GM18868 (cell line): ENCODE data around the gene CCDC50.

Experiments
- ATAC-seq: cut with Tn5 transposase; IDR thresholded peaks from one replicate; pipeline ENCODE4 v1.9.1; 2021; ENCODE audit warnings: mild to moderate bottlenecking, moderate library complexity; ENCODE audit not compliant: unreplicated experiment

The CCDC50 gene

DNA sequence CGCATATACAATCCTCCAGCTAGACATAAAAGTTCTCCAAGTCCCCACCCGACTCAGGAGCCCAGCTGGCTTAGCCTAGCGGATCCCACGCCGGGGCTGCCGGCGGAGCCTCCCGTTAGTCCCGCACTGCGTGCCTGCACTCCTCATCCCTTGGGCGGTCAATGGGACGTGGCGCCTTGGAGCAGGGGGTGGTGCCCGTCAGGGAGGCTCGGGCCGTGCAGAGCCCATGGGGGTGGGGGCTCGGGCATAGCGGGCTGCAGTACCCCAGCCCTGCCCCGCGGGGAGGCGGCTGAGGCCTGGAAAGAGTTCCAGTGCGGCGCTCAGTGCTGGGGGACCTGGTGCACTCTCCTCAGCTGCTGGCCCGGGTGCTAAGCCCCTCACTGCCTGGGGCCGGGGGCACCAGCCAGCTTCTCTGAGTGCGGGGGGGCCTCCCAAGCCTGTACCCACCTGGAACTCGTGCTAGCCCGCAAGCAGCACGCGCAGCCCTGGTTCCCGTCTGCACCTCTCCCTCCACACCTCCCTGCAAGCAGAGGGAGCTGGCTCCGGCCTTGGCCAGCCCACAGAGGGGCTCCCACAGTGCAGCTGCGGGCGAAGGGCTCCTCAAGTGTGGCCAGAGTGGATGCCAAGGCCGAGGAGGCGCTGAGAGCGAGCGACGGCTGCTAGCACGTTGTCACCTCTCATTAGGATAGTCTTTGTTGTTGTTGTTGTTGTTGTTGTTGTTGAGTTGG is 12.2 kb upstream of the CCDC50 start:
- ATAC-seq = no peak

DNA sequence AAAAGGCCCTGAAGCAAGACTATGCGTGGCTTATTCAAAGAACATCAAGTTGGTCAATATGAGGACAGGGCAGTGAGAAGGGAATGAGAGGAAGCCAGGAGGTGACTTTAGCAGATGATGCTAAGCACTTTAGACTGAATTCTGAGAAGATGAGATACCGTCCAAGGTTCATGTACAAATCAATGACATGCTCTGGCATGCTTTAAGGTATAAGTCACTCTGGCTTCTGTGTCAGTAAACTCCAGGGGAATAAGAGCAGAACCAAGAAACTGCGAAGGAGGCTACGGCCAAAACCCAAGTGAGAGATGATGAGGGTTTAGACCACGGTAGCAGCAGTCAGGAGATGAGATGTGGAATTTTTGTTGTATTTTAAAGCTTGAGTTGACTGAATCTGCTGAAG is 8.9 kb upstream of the CCDC50 start:
- ATAC-seq = no peak

DNA sequence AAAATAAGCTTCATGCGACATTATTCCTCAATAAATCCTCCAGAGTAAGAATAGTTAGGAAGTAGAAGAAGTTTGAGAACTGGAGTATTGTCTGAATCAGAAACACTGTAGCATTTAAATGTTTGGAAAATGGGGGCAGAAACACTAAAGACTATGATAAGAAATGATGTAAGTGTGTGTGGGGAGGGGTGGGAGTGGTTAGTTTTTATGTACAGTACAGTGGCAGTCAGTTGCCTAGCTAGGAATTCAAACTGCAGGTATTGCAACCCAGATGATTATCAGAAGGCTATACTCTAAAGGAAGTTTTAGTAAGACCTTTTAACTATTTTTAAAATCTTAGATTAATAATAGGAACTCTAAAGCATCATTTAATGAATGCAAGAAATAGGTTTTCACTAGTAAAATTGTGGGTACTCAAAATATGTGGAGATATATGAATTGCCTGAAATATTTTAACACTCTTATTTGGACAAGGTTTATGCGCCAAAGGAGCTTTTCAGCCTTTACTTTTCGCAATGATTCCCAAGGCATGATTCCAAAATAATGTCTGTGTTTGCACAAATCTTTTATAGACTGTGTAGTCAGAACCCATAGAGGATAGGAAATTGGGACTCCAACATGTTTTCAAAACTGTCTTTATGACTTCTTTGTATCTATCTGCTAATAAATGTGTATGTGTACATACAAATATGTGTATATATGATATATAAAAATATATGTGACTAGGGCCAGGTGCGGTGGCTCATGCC is 8.0 kb upstream of the CCDC50 start:
- ATAC-seq = no peak

DNA sequence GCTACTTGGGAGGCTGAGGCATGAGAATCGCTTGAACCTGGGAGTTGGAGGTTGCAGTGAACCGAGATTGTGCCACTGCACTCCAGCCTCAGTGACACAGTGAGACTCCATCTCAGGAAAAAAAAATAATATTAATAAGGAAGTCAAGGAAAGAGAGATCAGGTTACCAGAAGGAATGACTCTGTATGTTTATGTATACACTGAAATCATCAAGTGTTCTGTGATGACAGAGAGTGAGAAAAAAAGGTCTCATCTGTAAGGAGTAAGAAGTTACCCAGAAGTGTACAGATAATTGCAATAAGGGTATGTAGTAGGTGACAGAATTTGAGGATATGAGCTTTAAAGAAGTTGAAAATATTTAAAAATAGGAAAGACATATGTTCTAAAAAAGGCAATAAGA is 4.3 kb upstream of the CCDC50 start:
- ATAC-seq = no peak

DNA sequence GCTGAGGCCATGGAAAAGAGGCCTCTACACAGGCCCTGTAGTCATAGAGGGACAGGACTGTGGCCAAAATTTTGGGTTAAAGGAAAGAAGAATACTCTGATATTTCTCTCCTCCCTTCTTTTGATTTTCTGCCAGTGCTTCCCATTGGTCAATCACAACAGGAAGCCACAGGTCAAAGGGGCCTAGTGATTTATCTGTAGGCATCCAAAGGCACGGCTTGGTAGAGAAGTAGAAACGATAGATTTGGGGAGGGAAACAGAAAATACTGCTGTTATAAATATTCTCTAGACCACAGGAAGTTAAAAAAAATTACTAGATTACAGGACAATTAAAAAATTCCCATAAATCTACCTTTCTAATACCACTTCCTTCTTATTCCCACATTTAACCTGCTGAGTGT is 1.7 kb upstream of the CCDC50 start:
- no peak for ATAC-seq

DNA sequence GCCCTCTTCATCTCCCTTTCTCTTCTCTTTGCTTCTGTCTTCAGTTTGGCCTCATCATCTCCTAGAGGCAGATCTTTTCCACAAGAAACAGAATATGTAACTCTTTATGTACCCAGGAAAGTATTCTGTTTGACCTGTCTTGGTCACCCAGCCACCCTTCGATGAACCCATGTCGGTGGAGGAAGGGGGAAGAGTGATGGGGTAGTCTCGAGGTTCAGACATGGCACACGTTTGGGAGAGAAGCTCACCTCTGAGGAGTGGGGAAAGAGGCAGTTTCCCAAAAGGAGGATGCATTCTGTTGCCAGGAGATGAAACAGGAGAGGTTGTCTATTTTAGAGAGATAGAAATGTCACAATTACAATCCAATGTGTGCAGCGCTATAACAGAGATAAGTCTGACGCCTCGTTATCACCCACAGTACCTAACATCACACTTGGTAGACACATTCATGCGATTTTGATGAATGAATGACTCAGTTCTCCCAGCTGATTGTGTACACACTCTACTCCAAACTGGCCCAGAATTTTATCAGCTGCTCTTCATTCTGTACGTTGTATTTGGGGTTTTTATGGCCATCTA is 722 bp upstream of the CCDC50 start:
- no peak for ATAC-seq

DNA sequence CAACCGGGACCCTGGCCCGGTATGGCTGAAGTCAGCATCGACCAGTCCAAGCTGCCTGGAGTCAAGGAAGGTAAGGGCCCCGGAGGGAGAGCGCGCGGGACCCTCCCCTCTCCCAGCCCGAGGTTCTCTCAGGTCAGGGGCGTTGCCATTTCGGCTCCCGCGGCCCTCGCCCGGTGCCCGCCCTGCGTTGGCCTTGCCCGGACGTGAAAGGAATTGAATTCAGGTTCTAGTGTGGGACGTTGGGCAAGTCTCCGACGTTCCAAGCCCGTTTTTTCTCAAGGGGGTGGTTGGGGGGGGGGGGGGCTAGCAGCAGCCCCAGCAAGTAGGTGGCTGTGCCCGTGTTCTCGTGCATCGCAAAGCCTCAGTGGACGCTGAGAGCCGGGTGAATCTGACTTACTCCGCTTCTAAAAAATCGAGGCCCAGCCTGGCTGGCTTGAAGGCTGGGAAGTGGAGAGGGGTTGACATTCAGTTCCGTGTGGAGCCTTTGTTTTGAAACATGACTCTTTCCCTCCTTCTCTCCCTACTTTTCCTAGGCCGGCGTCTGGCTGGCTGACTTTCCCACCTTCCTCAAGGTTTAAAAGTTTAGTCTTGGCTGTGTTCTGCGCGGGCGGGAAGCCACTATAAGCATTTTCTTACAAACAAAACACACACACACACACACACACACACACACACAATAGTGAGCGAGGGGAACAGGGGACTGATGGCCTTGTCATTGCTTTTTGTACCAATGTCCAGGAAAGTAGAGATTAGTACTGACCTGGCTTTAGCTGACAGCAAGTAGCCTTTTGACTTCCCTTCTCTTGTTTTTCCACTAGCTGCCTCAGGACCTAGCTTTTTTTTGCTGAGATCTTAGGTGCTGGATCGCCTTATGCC is 698 bp downstream of the CCDC50 start, which contains the start of gene UTS2B:
UTS2B (minus strand) TSS at position 873 of the 876 bp plus-strand sequence. CDS start 48,337 bp downstream, outside the sequence.
- peak; percentile 23 for ATAC-seq

DNA sequence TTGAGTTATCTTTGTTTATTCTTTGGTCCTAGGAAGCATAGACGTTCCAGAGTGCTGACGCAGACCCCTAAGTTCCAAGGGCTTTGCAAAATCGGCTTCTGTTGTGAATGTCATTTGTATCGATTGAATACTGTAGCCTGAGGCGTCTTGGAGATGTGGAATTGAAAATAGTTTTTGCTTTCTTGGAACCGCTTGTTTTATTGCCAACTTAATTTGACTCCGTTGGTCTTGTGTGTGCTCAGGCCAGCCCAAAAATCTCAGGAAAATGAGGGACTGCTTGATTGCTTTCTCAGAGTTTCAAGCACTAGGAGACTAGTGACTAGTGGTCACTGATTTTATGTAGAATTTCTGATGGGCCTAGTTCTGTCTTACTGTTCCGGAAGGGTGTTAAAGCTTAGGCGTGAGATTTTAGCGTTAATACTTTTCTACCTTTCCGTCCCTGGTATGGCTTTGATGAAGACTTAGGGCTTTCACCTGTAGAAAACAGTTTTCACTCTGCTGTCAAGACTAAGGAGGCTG is 1.4 kb downstream of the CCDC50 start:
- no peak for ATAC-seq

DNA sequence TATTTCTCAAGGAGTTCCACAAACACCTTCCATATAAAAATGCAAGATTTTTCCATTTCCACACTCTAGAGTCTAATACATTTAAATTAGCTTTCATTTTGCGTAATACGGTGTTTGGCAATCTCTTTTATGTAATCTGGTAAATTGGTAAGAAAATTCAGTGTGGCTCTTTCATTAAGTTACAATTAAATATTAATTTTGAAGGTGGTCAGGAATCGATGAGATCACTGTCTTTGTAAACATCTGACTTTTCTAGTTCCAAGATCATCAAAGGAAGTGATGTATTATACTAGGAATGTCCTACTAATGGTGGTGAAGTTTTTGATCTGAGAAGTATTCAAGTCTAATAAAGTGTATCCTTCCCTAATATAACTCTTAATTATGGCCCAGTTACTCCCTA is 2.2 kb downstream of the CCDC50 start:
- no peak for ATAC-seq

DNA sequence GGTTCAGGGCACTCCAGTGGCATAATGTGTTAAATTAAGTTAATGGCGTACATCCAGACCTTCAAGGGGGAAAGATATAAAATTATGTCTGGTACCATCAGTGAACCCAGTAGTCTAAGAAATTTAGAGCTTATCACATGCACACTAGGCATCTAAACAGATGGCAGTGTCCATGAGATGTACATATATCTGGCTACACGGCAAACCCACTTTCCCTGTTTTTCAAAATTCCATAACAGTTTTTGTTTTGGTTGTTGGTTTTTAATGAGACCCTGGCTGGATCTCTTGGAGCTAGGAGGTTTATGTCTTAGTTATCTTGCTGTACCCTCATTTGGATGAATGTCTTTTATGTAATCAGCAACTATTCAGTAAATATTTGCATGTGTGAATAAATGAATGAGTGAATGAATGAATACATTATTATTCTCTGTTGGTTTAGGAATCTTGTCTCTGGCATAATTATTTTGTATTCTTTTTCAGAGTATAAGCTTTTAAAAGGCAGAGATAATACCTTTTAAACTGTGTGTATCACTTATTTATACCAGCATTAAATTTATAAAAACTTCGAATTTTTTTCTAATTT is 4.2 kb downstream of the CCDC50 start:
- no peak for ATAC-seq

DNA sequence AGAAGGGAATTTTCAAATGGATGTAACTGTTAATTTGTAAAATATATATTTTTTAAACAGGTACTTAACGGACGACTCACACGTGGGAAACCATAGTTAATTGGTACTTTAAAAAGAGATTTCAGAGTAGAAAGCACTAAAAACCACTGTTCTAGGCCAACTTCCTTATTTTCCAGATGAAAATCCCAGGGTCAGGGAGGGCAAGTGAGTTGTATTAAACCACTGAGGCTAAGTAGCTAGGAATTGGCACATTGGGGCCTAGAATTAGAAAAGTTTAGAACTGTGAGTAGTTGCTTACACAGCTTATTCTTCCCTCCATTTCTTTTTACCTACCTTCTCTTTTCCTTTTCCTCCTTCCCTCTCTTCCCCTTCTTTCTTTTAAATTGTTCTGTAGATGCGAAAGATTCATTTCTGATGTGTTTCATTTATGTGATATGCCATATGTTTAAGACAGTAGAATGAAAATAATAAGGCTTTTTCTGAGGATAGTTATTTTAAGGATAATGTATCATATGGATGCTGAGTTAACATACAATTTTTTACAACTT is 5.2 kb downstream of the CCDC50 start:
- no peak for ATAC-seq

DNA sequence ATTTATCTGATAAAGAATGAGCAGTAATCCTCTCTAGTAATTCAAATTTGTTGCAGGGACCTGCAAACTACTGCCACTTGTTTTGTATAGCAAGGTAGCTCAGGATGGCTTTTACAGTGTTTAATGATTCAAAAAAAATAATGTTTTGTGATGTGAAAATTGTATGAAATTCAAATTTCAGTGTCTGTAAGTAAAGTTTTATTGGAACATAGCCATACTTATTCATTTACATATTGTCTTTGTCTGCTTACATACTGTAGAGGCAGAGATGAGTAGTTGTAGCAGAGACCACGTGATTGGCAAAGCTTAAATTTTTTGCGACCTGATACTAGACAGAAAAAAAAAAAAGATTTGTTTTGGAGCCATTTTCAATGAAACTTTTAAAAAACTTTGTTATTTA is 7.6 kb downstream of the CCDC50 start:
- ATAC-seq = no peak

DNA sequence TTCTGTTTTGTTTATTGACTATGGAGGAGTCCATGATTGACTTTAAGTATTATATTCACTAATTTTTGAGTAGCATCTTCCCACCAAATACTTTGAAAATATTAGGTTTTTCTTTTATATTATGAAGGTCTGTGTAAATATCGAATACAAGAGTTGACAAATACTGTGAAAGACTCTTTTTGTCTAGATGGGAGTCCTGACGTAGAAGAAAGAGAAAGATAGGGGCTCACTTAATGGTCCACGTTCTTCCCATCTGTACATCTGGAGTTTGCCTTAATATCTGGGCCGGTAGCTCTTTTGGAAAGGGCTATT is 8.9 kb downstream of the CCDC50 start:
- no peak for ATAC-seq

DNA sequence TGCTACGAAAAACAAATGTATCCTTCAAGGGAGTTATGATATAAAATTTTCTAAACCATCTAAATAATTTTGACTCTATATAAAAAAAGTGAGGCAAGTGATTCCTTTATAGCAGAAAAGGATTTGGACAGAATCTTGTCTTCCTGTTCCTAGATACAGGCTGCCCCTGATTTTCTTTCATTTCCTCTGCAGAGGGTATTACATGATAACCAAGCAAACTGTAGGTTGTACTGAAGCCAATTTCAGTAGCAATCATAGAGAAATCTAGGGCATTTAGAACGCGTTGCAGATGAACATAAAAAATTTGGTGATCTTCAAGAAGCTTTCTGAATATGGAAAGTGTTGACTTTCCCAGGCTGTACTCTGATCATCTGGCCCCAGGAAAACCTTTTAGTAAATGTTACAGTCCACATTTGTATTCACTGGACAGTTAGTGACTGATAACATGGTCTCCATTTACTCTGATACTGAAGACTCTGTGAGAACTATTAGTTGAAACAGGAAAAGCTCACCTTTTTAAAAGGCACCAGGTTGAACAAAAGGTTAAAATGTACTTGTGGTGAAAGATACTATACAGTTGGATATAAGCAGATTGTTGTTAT is 10.2 kb downstream of the CCDC50 start:
- no peak for ATAC-seq

DNA sequence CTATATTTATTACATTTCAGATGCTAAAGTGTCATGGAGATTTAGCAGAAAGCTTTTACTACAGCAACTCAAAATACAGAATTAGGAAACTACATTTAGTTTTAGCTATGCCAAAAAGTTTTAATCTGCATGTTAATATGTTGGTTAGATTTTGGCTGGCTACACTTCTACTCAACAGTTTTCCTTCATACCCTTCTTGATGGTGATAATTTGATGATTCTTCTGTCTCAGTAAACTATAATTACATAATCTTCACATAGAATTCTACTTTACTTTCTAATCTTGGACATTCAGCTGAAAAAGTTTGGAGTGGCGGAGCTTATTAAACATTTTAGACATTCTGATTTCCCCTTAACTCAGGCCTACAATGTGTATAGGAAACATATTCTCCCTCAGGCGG is 11.2 kb downstream of the CCDC50 start:
- no peak for ATAC-seq

DNA sequence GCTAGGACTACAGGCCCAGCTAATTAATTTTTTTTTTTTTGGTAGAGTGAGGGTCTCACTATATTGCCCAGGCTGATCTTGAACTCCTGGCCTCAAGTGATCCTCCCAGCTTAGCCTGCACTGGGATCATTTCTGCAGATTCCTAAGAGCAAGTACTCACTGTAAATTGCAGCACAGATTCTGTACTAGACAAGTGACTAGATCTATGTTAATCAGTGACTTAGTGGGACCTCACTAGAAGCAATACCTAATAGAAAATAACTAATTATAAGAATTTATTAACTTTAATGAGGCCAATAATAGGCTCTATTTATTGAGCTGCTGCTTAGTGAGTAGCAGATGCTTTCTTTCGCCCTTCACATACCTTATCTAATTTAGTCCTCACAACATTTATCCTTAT is 11.8 kb downstream of the CCDC50 start:
- ATAC-seq = no peak

DNA sequence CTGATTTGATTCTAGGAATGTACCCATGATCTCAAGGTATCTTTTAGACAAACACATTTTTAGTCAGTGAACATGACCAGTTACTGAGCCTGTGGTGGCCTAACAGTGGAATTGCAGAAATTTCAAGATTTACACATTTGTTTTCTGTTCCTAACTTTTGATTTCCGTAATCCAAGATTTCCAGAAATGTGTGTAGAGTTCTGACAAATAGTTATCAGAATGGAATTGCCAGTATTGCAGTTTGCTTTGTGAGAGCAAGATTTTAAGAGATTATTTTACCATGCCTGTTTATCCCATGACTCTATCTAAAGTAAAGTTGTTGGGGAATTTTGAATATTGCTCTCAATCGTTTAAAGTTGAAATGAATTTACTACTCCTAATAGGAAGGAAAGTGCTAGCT is 12.8 kb downstream of the CCDC50 start:
- ATAC-seq = no peak

DNA sequence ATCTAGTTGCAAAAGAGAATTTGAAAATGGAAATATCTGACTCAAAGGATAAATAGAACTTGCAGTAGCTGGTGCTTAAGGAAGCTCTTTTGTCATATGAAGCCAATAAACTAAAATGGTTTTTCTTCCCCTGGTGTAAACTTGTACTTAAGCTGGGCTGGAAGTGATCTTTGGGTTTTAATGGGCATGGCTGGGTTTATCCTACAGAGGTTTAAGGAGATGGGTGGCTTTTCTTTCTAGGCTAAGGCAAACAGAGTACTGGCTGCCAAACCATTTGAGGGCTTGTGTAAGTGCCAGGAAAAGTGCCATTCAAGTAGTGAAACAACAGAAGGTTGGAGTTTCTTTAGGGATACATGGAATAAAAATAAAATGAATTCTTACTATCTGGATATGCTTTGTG is 13.2 kb downstream of the CCDC50 start:
- no peak for ATAC-seq

DNA sequence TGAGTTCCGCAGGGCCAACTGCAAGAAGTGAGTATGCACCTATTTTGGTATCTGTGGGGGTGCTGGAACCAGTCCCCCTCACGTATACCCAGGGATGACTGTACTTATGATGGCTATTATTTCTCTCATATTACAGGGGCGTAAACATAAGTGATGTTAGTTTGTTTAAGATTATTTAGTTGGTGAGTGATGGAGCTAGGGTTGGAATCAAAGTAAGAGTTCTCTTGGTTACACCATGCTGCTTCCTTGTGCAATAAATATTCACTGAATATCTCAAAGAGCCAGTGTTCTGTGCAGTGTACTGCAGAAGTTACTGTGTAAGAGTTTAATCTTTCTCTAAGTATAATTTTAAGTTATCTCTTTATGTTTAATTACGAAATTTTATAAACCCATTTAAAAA is 13.9 kb downstream of the CCDC50 start:
- no peak for ATAC-seq

DNA sequence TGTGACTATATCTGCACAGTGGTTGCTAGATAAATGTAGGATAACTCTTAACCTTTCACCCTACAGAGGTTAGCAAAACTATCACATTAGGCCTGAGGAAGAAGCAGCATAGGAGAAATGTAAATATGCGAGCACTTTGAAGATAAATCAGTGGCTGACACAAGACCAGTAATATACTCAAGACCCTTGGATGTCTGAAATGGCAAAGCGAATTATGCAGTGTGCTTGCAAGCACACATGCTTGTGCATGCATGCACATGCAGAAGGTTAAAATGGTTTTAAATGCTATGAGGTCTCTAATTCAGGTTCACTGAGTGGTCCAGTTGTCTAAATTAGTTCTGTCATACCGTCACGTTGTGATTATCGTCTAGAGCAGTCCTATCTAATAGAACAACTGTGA is 14.7 kb downstream of the CCDC50 start:
- ATAC-seq = no peak
